Suprapubic skin (tissue), 4 donors: Measurements from ENCODE around the gene OR13F1. TPM values are rescaled to one million over a fixed set of nuclear protein-coding genes. Genes with fewer than 3 reads are reported as not detected.

Source experiments
- DNase-seq, 2 donors: peaks; one replicate each; pipeline ENCODE4 v3.0.0-alpha.2; 2019; ENCODE audit warnings: low spot score in 2 of 2
- H3K27ac ChIP-seq: fragments of 200-600 bp; sonication (generic); one replicate; pipeline ENCODE4 v1.5.1; 2019
- H3K27me3 ChIP-seq: fragments of 200-600 bp; sonication (generic); one replicate; pipeline ENCODE4 v1.5.1; 2019
- H3K36me3 ChIP-seq: fragments of 200-600 bp; sonication (generic); one replicate; pipeline ENCODE4 v1.5.1; 2019
- H3K4me1 ChIP-seq: fragments of 200-600 bp; sonication (generic); one replicate; pipeline ENCODE4 v1.5.1; 2019
- H3K4me3 ChIP-seq: fragments of 200-600 bp; sonication (generic); one replicate; pipeline ENCODE4 v1.5.1; 2019; ENCODE audit warnings: mild to moderate bottlenecking
- H3K9me3 ChIP-seq: fragments of 200-600 bp; sonication (generic); one replicate; pipeline ENCODE4 v1.5.1; 2019
- CTCF ChIP-seq, 2 donors: fragments of 200-600 bp in 1 of 2; fragments of 450-650 bp in 1 of 2; sonication (generic) in 1 of 2; IDR thresholded peaks; one replicate each; pipeline ENCODE4 v1.5.1; 2016 to 2019; ENCODE audit warnings: antibody characterized with exemption in 2 of 2, mild to moderate bottlenecking in 1 of 2, moderate library complexity in 1 of 2
- EP300 ChIP-seq: sonication (generic); formaldehyde crosslinking; IDR thresholded peaks from one replicate; pipeline ENCODE4 v1.6.1; 2017; ENCODE audit warnings: antibody characterized with exemption
- POLR2A ChIP-seq, 2 donors: fragments of 450-650 bp; IDR thresholded peaks; one replicate each; pipeline ENCODE4 v1.6.1; 2017; ENCODE audit warnings: antibody characterized with exemption in 2 of 2, mild to moderate bottlenecking in 2 of 2, moderate library complexity in 2 of 2
- POLR2AphosphoS5 ChIP-seq, 3 donors: sonication (generic); formaldehyde crosslinking; IDR thresholded peaks; one replicate each; pipeline ENCODE4 v1.6.1; 2017; ENCODE audit warnings: antibody characterized with exemption in 3 of 3
- WGBS: methylation state at CpG from one replicate; pipeline ENCODE4 v1.1.5; 2018; 5-methylcytosine and 5-hydroxymethylcytosine counted together
- total RNA-seq, 4 donors: library from RNA; depleted of rRNA; stranded (reverse); fragments of >200 nt; gene quantifications; one replicate each; pipeline ENCODE4 v1.1.0, GENCODE V29; 2016

The OR13F1 gene
- total RNA-seq, 4 donors from 2014 or later = not detected

GRCh38 chr9:104527109-104527508 lies 23.0 kb downstream of the OR13F1 start, which contains the start of gene OR13C4:
OR13C4 (minus strand) TSS chr9:104527209; CDS start chr9:104527209, 0 bp downstream.
- Histone ChIP-seq H3K4me3 (no peak within 1 kb of the TSS), H3K27me3 (no peaks in the 10 kb centered on the region), H3K4me1 (no peaks in the 10 kb centered on the region), H3K36me3 (no peaks in the 10 kb centered on the region), H3K27ac (no peak within 1 kb of the TSS), H3K9me3 (no peaks in the 10 kb centered on the region)
- no peak for DNase-seq
- TF ChIP-seq CTCF (IDR thresholded peaks at IDR 0.05) (no peak), POLR2AphosphoS5 (IDR thresholded peaks at IDR 0.05) (no peak), POLR2A (IDR thresholded peaks at IDR 0.05) (no peak), EP300 (no peak)

GRCh38 chr9:104536756-104537155 lies 32.7 kb downstream of the OR13F1 start, which contains the start of gene OR13C3:
OR13C3 (minus strand) TSS chr9:104536856; CDS start chr9:104536723, 133 bp downstream.
- H3K4me1 ChIP-seq = no peaks in the 10 kb centered on the region
- H3K4me3 ChIP-seq = no peak within 1 kb of the TSS
- 91% methylated on average over 5 of the region's 5 CpGs for WGBS
- DNase-seq = no peak
- H3K27ac ChIP-seq = no peak within 1 kb of the TSS
- H3K36me3 ChIP-seq = no peaks in the 10 kb centered on the region
- no peaks in the 10 kb centered on the region for H3K9me3 ChIP-seq
- TF ChIP-seq CTCF (IDR thresholded peaks at IDR 0.05) (no peak), EP300 (no peak), POLR2AphosphoS5 (IDR thresholded peaks at IDR 0.05) (no peak), POLR2A (IDR thresholded peaks at IDR 0.05) (no peak)
- no peaks in the 10 kb centered on the region for H3K27me3 ChIP-seq

- TF ChIP-seq POLR2AphosphoS5 (IDR thresholded peaks at IDR 0.05) = no peak
- no peak for TF ChIP-seq CTCF (IDR thresholded peaks at IDR 0.05)
- no peak for TF ChIP-seq POLR2A (IDR thresholded peaks at IDR 0.05)
- TF ChIP-seq EP300 = no peak
- Histone ChIP-seq H3K4me1 (no peaks in the 10 kb centered on the region), H3K9me3 (no peaks in the 10 kb centered on the region), H3K27me3 (no peaks in the 10 kb centered on the region), H3K36me3 (no peaks in the 10 kb centered on the region), H3K27ac (no peak overlapping the region), H3K4me3 (no peak overlapping the region)
- DNase-seq = no peak
- 58% methylated on average over 1 of the region's 1 CpG for WGBS
These were observed 35.2 kb downstream of the OR13F1 start for GRCh38 chr9:104539275-104539674.

- TF ChIP-seq EP300 (no peak), CTCF (IDR thresholded peaks at IDR 0.05) (no peak), POLR2AphosphoS5 (IDR thresholded peaks at IDR 0.05) (no peak), POLR2A (IDR thresholded peaks at IDR 0.05) (no peak)
- no peak overlapping the region for H3K27ac ChIP-seq
- WGBS = 95% methylated on average over 4 of the region's 4 CpGs
- H3K4me1 ChIP-seq = no peaks in the 10 kb centered on the region
- no peaks in the 10 kb centered on the region for H3K27me3 ChIP-seq
- no peaks in the 10 kb centered on the region for H3K36me3 ChIP-seq
- no peak overlapping the region for H3K4me3 ChIP-seq
- DNase-seq = no peak
- H3K9me3 ChIP-seq = no peaks in the 10 kb centered on the region
These were observed 40.6 kb downstream of the OR13F1 start for GRCh38 chr9:104544644-104545043.

GRCh38 chr9:104553261-104553660 lies 49.2 kb downstream of the OR13F1 start:
- H3K27ac ChIP-seq = no peak overlapping the region
- no peaks in the 10 kb centered on the region for H3K27me3 ChIP-seq
- no peak for DNase-seq
- H3K9me3 ChIP-seq = peaks cover 8% of the 10 kb centered on the region
- no peaks in the 10 kb centered on the region for H3K4me1 ChIP-seq
- no peaks in the 10 kb centered on the region for H3K36me3 ChIP-seq
- TF ChIP-seq POLR2AphosphoS5 (IDR thresholded peaks at IDR 0.05) (no peak), CTCF (IDR thresholded peaks at IDR 0.05) (no peak), POLR2A (IDR thresholded peaks at IDR 0.05) (no peak), EP300 (no peak)
- H3K4me3 ChIP-seq = no peak overlapping the region
- WGBS = 24% methylated on average over 1 of the region's 1 CpG

Other genes with a start within 250 kb of the OR13F1 start
- not detected for gene OR13C4, start 22.9 kb downstream of the OR13F1 start, total RNA-seq
- gene OR13C3, start 32.6 kb downstream of the OR13F1 start, total RNA-seq = not detected
- not detected for gene OR13C8, start 64.9 kb downstream of the OR13F1 start, total RNA-seq
- not detected for gene OR13C5, start 95.2 kb downstream of the OR13F1 start, total RNA-seq
- not detected for gene OR13C2, start 101.4 kb downstream of the OR13F1 start, total RNA-seq
- not detected for gene OR13C9, start 113.9 kb downstream of the OR13F1 start, total RNA-seq
- not detected for gene OR13D1, start 190.3 kb downstream of the OR13F1 start, total RNA-seq
- 10 to 100 TPM; 13.0 to 31.6 (median 23.1) TPM for gene NIPSNAP3A, start 243.4 kb downstream of the OR13F1 start, total RNA-seq